Bronchial epithelial cell (primary cell): ENCODE measurements around the gene EOGT. TPM values are rescaled to one million over a fixed set of nuclear protein-coding genes. Genes with fewer than 3 reads are reported as not detected.

Source experiments
- DNase-seq: peaks from one replicate; pipeline ENCODE4 v3.0.0-alpha.2; 2010; ENCODE audit warnings: low read depth
- FAIRE-seq: peaks from 2 replicates; lab custom pipeline; 2011; peaks lifted over from hg19 to GRCh38; lab: Jason Lieb, UNC
- H3K27me3 ChIP-seq: 2 replicates; pipeline ENCODE4 v1.5.1; 2011; ENCODE audit warnings: low read length; ENCODE audit not compliant: control insufficient read depth, insufficient read depth
- H3K36me3 ChIP-seq: 2 replicates; pipeline ENCODE4 v1.5.1; 2011; ENCODE audit warnings: low read length; ENCODE audit not compliant: control insufficient read depth, insufficient read depth
- H3K4me3 ChIP-seq: 2 replicates; pipeline ENCODE4 v1.5.1; 2011; ENCODE audit warnings: mild to moderate bottlenecking, low read depth, low read length, control low read depth
- CTCF ChIP-seq: IDR thresholded peaks from 2 replicates; pipeline ENCODE4 v1.5.1; 2011; ENCODE audit warnings: mild to moderate bottlenecking, moderate library complexity, low read length, control low read depth, inconsistent platforms; ENCODE audit not compliant: insufficient read depth, severe bottlenecking
- total RNA-seq: library from RNA; depleted of rRNA; stranded (reverse); fragments of >200 nt; gene quantifications from 2 replicates; pipeline ENCODE4 v1.2.1, GENCODE V29; 2014

The EOGT gene
- total RNA-seq, 1 donor from 2014 or later = 33.2 TPM

DNA sequence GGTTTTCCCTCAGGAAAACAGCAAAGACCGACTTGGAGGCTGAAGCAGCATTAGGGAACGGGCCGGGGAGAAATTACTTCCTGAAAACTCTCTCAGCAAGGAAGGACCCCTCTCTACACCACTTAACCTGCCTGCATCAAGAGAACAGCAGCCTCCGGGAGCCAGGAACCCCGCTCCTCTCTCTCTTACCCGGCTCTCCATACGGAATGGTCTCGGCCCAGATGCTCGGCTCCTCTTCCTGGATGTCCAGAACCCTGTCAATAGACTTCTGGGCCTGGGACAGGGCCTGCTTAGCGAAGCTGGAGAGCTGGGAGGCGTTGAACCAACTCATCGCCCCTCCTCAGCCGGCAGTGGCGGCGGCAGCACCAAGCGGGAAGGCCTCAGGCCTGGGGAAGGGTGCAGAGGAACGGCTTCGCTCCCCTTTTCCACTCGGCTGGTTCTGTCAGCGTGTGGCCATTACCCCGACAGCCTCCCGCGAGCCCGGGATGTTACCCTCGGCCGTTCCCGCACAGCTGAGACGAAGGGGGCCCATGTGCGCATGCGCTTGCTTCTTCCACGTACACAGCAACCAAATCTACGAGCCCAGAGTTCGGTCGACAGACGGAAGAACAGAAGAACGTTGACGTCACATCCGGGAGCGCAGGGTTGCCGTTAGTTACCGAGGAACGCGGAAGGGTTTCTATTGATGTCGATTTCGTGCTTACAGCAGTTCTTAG is 38.4 kb upstream of the EOGT start, which contains the start of gene TMF1:
Gene TMF1, minus strand, starts transcription at position 578 of the 716 bp plus-strand sequence. Its CDS starts 247 bp downstream, at position 331.
- TF ChIP-seq CTCF = no peak
- Histone ChIP-seq H3K27me3 (no peaks in the 10 kb centered on the region), H3K4me3 (peak within 1 kb of the TSS; percentile 92), H3K36me3 (peaks cover 6% of the 10 kb centered on the region)
- FAIRE-seq (peak; percentile 98), DNase-seq (peak; percentile 99)

DNA sequence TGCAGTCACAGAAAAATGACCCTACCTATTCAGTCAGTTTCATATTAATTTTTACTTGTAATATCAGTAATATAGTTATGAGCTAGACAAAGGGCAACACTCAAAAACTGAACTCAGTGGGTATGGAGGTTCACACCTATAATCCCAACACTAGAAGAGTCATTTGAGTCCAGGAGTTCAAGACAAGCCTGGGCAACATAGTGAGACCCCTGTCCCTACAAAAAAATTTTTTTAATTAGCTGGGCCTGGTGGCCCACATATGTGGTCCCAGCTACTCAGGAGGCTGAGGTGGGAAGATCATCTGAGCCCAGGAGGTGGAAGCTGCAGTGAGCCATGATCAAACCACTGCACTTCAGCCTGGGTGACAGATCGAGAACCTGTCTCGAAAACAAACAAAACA is 35.5 kb upstream of the EOGT start:
- no peak for TF ChIP-seq CTCF
- Histone ChIP-seq H3K27me3 (no peaks in the 10 kb centered on the region), H3K4me3 (no peak overlapping the region), H3K36me3 (peaks cover 9% of the 10 kb centered on the region)
- DNase-seq (no peak), FAIRE-seq (no peak)

GRCh38 chr3:69044608-69045007 is 31.1 kb upstream of the EOGT start:
- TF ChIP-seq CTCF = no peak
- H3K27me3 ChIP-seq = no peaks in the 10 kb centered on the region
- H3K36me3 ChIP-seq = peaks cover 14% of the 10 kb centered on the region
- FAIRE-seq (no peak), DNase-seq (no peak)
- H3K4me3 ChIP-seq = no peak overlapping the region

GRCh38 chr3:69033470-69033869 is 20.0 kb upstream of the EOGT start:
- Histone ChIP-seq H3K36me3 (peaks cover 7% of the 10 kb centered on the region), H3K4me3 (no peak overlapping the region), H3K27me3 (no peaks in the 10 kb centered on the region)
- TF ChIP-seq CTCF = no peak
- FAIRE-seq (no peak), DNase-seq (peak; percentile 34)

DNA sequence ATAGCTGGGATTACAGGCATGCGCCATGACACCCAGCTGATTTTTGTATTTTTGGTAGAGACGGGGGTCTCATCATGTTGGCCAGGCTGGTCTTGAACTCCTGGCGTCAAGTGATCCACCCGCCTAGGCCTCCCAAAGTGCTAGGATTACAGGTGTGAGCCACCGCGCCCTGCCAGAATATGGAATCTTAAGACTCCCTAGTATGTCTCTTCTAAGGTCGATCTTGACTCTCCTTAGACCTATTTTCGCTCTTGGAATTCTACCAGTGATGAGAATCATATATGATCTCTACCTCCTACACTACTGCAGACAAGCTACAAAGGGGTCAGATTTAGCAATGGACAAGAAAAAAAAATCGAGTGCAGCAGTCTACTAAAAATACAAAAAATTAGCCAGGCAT is 19.3 kb upstream of the EOGT start:
- no peak for DNase-seq
- Histone ChIP-seq H3K27me3 (no peaks in the 10 kb centered on the region), H3K4me3 (no peak overlapping the region), H3K36me3 (peaks cover 7% of the 10 kb centered on the region)
- no peak for FAIRE-seq
- TF ChIP-seq CTCF = no peak
